22Rv1 (cell line): ENCODE results near the gene CUX1.

Experiments
- ZFX ChIP-seq: fragments of 450-650 bp; IDR thresholded peaks from 2 replicates; pipeline ENCODE4 v1.6.1; 2017; ENCODE audit warnings: antibody characterized with exemption, borderline replicate concordance
- TF ChIP-seq, protein P1 (sequence below): fragments of 450-650 bp; IDR thresholded peaks from 2 replicates; pipeline ENCODE4 v1.5.1; 2017; ENCODE audit warnings: mild to moderate bottlenecking

GRCh38 chr7:101900103-101900502 lies 82.7 kb downstream of the CUX1 start:
- TF ChIP-seq, protein P1, sequence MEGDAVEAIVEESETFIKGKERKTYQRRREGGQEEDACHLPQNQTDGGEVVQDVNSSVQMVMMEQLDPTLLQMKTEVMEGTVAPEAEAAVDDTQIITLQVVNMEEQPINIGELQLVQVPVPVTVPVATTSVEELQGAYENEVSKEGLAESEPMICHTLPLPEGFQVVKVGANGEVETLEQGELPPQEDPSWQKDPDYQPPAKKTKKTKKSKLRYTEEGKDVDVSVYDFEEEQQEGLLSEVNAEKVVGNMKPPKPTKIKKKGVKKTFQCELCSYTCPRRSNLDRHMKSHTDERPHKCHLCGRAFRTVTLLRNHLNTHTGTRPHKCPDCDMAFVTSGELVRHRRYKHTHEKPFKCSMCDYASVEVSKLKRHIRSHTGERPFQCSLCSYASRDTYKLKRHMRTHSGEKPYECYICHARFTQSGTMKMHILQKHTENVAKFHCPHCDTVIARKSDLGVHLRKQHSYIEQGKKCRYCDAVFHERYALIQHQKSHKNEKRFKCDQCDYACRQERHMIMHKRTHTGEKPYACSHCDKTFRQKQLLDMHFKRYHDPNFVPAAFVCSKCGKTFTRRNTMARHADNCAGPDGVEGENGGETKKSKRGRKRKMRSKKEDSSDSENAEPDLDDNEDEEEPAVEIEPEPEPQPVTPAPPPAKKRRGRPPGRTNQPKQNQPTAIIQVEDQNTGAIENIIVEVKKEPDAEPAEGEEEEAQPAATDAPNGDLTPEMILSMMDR: no peak
- no peak for TF ChIP-seq ZFX
